ENCODE data around the gene HOPX. TPM values are rescaled to one million over a fixed set of nuclear protein-coding genes. Genes with fewer than 3 reads are reported as not detected.
A peak's percentile ranks its signal among the peaks of the same experiment; 100 is the strongest.

Gene HOPX
- total and polyA plus RNA-seq, 2 experiments from 2014 or later: not detected

- no peaks in the 10 kb centered on the region for H3K27me3 ChIP-seq (ENCODE audit: insufficient read depth)
- no peaks in the 10 kb centered on the region for H3K9me2 ChIP-seq (ENCODE audit: insufficient read depth)
- Mint-ChIP-seq H3K9me3 (no peaks in the 10 kb centered on the region), H3K4me3 (no peak overlapping the region), H3K27me3 (ENCODE audit: insufficient read depth, low read depth, poor library complexity) (no peaks in the 10 kb centered on the region), H3K36me3 (ENCODE audit: low read depth) (no peaks in the 10 kb centered on the region), H3K4me1 (peaks cover 13% of the 10 kb centered on the region; the same call in 2 of the 3 replicates), H3K27ac (no peak overlapping the region)
- no peaks in the 10 kb centered on the region for H3K36me3 ChIP-seq (ENCODE audit: insufficient read depth)
- no peak overlapping the region for H3K4me2 ChIP-seq
- peak overlapping the region; percentile 67 for H2AFZ ChIP-seq
- H3K4me1 ChIP-seq (ENCODE audit: insufficient read depth): no peaks in the 10 kb centered on the region
- no peaks in the 10 kb centered on the region for H3K79me2 ChIP-seq (replicated peaks; ENCODE audit: insufficient read depth)
- ATAC-seq (no peak), DNase-seq (ENCODE audit: low spot score) (no peak)
- H3K27ac ChIP-seq (ENCODE audit: low read depth): no peak overlapping the region
- no peak overlapping the region for H3K4me3 ChIP-seq
- H4K20me1 ChIP-seq (replicated peaks; ENCODE audit: insufficient read depth): no peaks in the 10 kb centered on the region
- no peak for TF ChIP-seq JUNB (IDR thresholded peaks at IDR 0.05; ENCODE audit: unreplicated experiment)
- no peak for TF ChIP-seq EZH2phosphoT487 (IDR thresholded peaks at IDR 0.05; ENCODE audit: unreplicated experiment)
- TF ChIP-seq POLR2AphosphoS5 (IDR thresholded peaks at IDR 0.05; ENCODE audit: low read depth): no peak
- no peak for TF ChIP-seq STAT1 (IDR thresholded peaks at IDR 0.05; ENCODE audit: unreplicated experiment)
- no peak for TF ChIP-seq CTCF (conservative IDR thresholded peaks at IDR 0.05; ENCODE audit: low read depth in 2 of 2)
- no peak for TF ChIP-seq ZNF114 (CRISPR knock-in tag; IDR thresholded peaks at IDR 0.05)
- TF ChIP-seq REST (IDR thresholded peaks at IDR 0.05; ENCODE audit: unreplicated experiment): no peak
- no peak for TF ChIP-seq ZNF462 (CRISPR knock-in tag; IDR thresholded peaks at IDR 0.05)
- no peak for TF ChIP-seq ETS1 (IDR thresholded peaks at IDR 0.05)
- no peak for TF ChIP-seq NANOG (IDR thresholded peaks at IDR 0.05; ENCODE audit: borderline replicate concordance)
- no peaks in the 10 kb centered on the region for H3F3A ChIP-seq (replicated peaks; ENCODE audit: low read depth)
Observed at GRCh38 chr4:56681853-56682525, 893 bp upstream of the HOPX start.
